Measurements from ENCODE around the gene SRBD1.

DNA sequence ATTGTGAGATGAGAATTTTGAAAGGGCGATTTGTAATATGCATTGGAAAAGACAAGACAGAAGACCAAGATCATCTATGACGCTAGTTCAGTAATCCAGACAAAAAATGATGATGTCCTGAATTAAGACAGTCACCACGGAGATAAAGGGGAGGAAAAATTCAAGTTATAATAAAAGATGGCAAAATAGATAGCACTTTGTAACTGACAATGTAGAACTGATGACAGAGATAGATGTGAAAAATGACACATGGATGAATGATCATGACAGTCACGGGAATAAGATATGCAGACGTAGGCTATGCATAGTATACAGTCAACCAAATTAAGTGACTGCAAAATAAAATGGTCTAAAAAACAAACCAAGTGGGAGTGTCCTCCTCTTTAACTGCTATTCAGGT, 59.2 kb downstream of the SRBD1 start:
- TF ChIP-seq, protein P1, sequence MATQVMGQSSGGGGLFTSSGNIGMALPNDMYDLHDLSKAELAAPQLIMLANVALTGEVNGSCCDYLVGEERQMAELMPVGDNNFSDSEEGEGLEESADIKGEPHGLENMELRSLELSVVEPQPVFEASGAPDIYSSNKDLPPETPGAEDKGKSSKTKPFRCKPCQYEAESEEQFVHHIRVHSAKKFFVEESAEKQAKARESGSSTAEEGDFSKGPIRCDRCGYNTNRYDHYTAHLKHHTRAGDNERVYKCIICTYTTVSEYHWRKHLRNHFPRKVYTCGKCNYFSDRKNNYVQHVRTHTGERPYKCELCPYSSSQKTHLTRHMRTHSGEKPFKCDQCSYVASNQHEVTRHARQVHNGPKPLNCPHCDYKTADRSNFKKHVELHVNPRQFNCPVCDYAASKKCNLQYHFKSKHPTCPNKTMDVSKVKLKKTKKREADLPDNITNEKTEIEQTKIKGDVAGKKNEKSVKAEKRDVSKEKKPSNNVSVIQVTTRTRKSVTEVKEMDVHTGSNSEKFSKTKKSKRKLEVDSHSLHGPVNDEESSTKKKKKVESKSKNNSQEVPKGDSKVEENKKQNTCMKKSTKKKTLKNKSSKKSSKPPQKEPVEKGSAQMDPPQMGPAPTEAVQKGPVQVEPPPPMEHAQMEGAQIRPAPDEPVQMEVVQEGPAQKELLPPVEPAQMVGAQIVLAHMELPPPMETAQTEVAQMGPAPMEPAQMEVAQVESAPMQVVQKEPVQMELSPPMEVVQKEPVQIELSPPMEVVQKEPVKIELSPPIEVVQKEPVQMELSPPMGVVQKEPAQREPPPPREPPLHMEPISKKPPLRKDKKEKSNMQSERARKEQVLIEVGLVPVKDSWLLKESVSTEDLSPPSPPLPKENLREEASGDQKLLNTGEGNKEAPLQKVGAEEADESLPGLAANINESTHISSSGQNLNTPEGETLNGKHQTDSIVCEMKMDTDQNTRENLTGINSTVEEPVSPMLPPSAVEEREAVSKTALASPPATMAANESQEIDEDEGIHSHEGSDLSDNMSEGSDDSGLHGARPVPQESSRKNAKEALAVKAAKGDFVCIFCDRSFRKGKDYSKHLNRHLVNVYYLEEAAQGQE (IDR thresholded peaks at IDR 0.05; ENCODE audit: low read depth): no peak
- TF ChIP-seq, protein P2, sequence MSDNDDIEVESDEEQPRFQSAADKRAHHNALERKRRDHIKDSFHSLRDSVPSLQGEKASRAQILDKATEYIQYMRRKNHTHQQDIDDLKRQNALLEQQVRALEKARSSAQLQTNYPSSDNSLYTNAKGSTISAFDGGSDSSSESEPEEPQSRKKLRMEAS (IDR thresholded peaks at IDR 0.05): no peak
- TF ChIP-seq, protein P3, sequence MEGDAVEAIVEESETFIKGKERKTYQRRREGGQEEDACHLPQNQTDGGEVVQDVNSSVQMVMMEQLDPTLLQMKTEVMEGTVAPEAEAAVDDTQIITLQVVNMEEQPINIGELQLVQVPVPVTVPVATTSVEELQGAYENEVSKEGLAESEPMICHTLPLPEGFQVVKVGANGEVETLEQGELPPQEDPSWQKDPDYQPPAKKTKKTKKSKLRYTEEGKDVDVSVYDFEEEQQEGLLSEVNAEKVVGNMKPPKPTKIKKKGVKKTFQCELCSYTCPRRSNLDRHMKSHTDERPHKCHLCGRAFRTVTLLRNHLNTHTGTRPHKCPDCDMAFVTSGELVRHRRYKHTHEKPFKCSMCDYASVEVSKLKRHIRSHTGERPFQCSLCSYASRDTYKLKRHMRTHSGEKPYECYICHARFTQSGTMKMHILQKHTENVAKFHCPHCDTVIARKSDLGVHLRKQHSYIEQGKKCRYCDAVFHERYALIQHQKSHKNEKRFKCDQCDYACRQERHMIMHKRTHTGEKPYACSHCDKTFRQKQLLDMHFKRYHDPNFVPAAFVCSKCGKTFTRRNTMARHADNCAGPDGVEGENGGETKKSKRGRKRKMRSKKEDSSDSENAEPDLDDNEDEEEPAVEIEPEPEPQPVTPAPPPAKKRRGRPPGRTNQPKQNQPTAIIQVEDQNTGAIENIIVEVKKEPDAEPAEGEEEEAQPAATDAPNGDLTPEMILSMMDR (IDR thresholded peaks at IDR 0.05 in 2 of 3, conservative IDR thresholded peaks at IDR 0.05 in 1 of 3; ENCODE audit: borderline replicate concordance in 1 of 3, insufficient read depth in 1 of 3, low read depth in 2 of 3, low read length in 2 of 3): no peak

Measured in HCT116 (cell line).